AG10803 (cell line): ENCODE data around the gene TMEM80.
A peak's percentile ranks its signal among the peaks of the same experiment; 100 is the strongest.

Experiments
- DNase-seq: peaks from one replicate; pipeline ENCODE4 v3.0.0; 2010; ENCODE audit warnings: low read depth
- H3K4me3 ChIP-seq: 2 replicates; pipeline ENCODE4 v1.5.1; 2011; ENCODE audit warnings: mild to moderate bottlenecking, low read length, control low read depth
- TF ChIP-seq, protein P1 (sequence below): conservative IDR thresholded peaks from 2 replicates; pipeline ENCODE4 v1.5.1; 2011; ENCODE audit warnings: mild to moderate bottlenecking, low read length, control low read depth, inconsistent platforms

The TMEM80 gene

GRCh38 chr11:695288-695537 lies 403 bp upstream of the TMEM80 start:
- peak overlapping the region; percentile 80 for H3K4me3 ChIP-seq
- DNase-seq = no peak
- TF ChIP-seq, protein P1, sequence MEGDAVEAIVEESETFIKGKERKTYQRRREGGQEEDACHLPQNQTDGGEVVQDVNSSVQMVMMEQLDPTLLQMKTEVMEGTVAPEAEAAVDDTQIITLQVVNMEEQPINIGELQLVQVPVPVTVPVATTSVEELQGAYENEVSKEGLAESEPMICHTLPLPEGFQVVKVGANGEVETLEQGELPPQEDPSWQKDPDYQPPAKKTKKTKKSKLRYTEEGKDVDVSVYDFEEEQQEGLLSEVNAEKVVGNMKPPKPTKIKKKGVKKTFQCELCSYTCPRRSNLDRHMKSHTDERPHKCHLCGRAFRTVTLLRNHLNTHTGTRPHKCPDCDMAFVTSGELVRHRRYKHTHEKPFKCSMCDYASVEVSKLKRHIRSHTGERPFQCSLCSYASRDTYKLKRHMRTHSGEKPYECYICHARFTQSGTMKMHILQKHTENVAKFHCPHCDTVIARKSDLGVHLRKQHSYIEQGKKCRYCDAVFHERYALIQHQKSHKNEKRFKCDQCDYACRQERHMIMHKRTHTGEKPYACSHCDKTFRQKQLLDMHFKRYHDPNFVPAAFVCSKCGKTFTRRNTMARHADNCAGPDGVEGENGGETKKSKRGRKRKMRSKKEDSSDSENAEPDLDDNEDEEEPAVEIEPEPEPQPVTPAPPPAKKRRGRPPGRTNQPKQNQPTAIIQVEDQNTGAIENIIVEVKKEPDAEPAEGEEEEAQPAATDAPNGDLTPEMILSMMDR = no peak

- DNase-seq = peak; percentile 95
- TF ChIP-seq, protein P1 = no peak
- H3K4me3 ChIP-seq = peak overlapping the region; percentile 80
Measured at GRCh38 chr11:696955-697491, 1.4 kb downstream of the TMEM80 start.

DNA sequence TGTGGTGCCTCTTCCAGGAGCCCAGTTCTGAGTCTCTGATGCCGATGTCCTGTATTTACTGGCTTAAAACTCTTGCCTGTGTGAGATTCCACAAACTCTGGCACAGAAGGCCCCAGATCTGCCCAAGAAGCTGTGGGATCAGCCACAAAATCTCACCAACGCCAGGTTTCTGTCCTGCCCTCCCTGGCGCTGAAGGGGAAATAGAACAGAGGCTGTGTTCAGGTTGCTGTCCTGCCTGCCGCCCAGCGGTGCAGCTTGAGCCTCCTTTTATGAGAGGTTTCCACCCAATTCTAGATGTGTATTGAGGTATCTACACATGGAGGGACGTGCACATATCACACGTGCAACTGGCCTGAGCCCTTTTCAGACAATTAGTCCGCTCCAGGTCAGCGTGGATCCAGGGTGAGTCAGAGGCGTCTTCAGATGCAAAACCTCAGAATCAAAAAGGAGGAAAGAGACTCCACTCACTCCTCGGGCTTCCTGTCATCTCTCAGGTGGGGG lies 2.2 kb downstream of the TMEM80 start:
- DNase-seq = peak; percentile 50
- peak overlapping the region; percentile 12; the same call in 1 of the 2 replicates for H3K4me3 ChIP-seq
- TF ChIP-seq, protein P1 = no peak

- no peak for DNase-seq
- no peak overlapping the region for H3K4me3 ChIP-seq
- TF ChIP-seq, protein P1 = no peak
Measured at GRCh38 chr11:698493-699115, 3.0 kb downstream of the TMEM80 start.

DNA sequence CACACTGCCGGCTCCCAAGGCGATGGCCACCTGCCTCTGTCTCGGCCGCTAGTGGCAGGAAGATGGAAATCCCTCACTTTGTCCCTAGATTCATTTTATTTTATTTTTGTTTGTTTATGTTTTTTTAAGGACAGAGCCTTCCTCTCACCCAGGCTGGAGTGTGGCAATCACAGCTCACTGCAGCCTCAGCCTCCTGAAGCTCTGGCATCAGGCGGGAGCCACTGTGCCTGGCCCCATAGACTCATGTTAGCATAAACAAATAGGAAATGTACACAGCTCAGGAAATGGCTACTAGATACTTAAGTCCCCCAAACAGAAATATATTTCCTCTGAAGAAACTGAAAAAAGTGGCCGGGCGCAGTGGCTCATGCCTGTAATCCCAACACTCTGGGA lies 3.5 kb downstream of the TMEM80 start:
- no peak overlapping the region for H3K4me3 ChIP-seq
- DNase-seq = no peak
- TF ChIP-seq, protein P1 = no peak

GRCh38 chr11:699753-700152 lies 4.1 kb downstream of the TMEM80 start:
- H3K4me3 ChIP-seq = no peak overlapping the region
- TF ChIP-seq, protein P1 = no peak
- no peak for DNase-seq

DNA sequence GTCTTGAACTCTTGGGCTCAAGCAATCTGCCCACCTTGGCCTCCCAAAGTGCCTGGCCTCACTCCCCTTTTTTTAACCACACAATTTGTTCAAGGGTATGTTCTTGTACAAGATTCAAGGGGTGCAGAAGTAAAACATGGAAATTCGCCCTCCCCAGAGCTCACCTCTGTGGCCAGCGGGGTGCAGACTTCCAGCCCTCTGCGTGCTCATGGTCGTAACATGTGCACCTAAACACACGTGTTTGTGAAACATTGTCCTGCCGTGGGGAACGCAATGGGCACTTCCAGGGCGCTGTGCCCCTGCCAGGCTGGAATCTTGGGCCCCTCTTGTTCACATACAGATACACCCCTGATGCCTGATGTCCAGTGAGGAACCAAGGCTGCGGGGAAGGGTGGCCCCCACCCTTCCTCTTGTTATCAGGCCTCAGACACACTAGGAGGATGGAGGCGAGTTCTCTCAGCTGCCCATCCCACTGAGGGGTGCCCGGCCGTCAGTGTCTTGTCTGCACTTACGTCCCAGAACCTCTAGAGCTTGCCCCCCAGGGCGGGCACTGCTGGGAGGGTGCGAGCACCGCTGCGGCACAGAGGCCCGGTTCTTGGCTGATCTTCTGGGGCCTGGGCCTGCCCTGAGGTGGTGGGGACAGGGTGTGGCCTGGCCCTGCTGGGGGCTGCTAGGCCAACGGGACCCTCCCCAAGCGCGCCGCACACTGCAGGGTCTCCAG lies 6.3 kb downstream of the TMEM80 start:
- TF ChIP-seq, protein P1 = no peak
- H3K4me3 ChIP-seq = no peak overlapping the region
- no peak for DNase-seq
